OCI-LY1 (cell line): Measurements from ENCODE around the gene ROBO1.

Experiments used
- CTCF ChIP-seq: fragments of 200-600 bp; sonication (generic), shearing (Covaris generic); IDR thresholded peaks from 2 replicates; pipeline ENCODE4 v1.5.1; 2017; ENCODE audit warnings: mild to moderate bottlenecking, antibody characterized with exemption, low read length, moderate library complexity, mixed read lengths
- EZH2 ChIP-seq: fragments of 200-600 bp; sonication (generic), shearing (Covaris generic); IDR thresholded peaks from 2 replicates; pipeline ENCODE4 v1.8.0; 2017; ENCODE audit warnings: borderline replicate concordance, mixed run types, mild to moderate bottlenecking, antibody characterized with exemption, low read length, moderate library complexity, mixed read lengths

- no peak for TF ChIP-seq CTCF
- TF ChIP-seq EZH2, result no peak
Observed at GRCh38 chr3:79773291-79773690, 5.5 kb upstream of the ROBO1 start.
